Spleen (tissue), 11 donors: ENCODE measurements around the gene NUP98. TPM values are rescaled to one million over a fixed set of nuclear protein-coding genes. Genes with fewer than 3 reads are reported as not detected.

Source experiments
- DNase-seq: peaks from one replicate; pipeline ENCODE4 v3.0.0-alpha.2; 2020
- H3K27ac ChIP-seq, 8 donors: fragments of 200-600 bp; sonication (generic) in 7 of 8; 1 replicate in 4 of 8; 2 replicates in 4 of 8; pipeline versions ENCODE4 v1.5.0 to v1.8.0; 2016 to 2021; ENCODE audit warnings: inconsistent platforms in 4 of 8, mild to moderate bottlenecking in 4 of 8, moderate library complexity in 1 of 8
- H3K27me3 ChIP-seq, 7 donors: fragments of 200-600 bp; sonication (generic) in 6 of 7; replicated peaks in 1 of 7; 1 replicate in 4 of 7; 2 replicates in 3 of 7; pipeline versions ENCODE4 v1.5.0 to v1.8.0; 2016 to 2021; ENCODE audit warnings: inconsistent platforms in 3 of 7, mild to moderate bottlenecking in 1 of 7
- H3K36me3 ChIP-seq, 6 donors: fragments of 200-600 bp; sonication (generic) in 5 of 6; 1 replicate in 4 of 6; 2 replicates in 2 of 6; pipeline versions ENCODE4 v1.5.0 to v1.8.0; 2016 to 2021; ENCODE audit warnings: inconsistent platforms in 2 of 6
- H3K4me1 ChIP-seq, 6 donors: fragments of 200-600 bp; sonication (generic) in 5 of 6; 1 replicate in 3 of 6; 2 replicates in 3 of 6; pipeline versions ENCODE4 v1.5.0 to v1.8.0; 2016 to 2021; ENCODE audit warnings: inconsistent platforms in 3 of 6
- H3K4me3 ChIP-seq, 8 donors: fragments of 200-600 bp; sonication (generic) in 7 of 8; 1 replicate in 4 of 8; 2 replicates in 4 of 8; pipeline versions ENCODE4 v1.5.0 to v1.8.0; 2016 to 2021; ENCODE audit warnings: inconsistent platforms in 4 of 8, mild to moderate bottlenecking in 4 of 8, moderate library complexity in 2 of 8
- H3K9me3 ChIP-seq, 8 donors: fragments of 200-600 bp; sonication (generic) in 7 of 8; 1 replicate in 4 of 8; 2 replicates in 4 of 8; pipeline versions ENCODE4 v1.5.0 to v1.8.0; 2016 to 2021; ENCODE audit warnings: inconsistent platforms in 4 of 8
- POLR2A ChIP-seq, 3 donors: fragments of 450-650 bp; IDR thresholded peaks; one replicate each; pipeline ENCODE4 v1.5.1; 2017; ENCODE audit warnings: antibody characterized with exemption in 3 of 3, mild to moderate bottlenecking in 1 of 3
- POLR2AphosphoS5 ChIP-seq, 3 donors: sonication (generic); formaldehyde crosslinking; IDR thresholded peaks; one replicate each; pipeline ENCODE4 v1.5.1; 2017; ENCODE audit warnings: antibody characterized with exemption in 3 of 3
- WGBS, 5 donors: extraction: QIAGEN DNeasy Blood & Tissue Kit in 3 of 5; methylation state at CpG; one replicate each; pipeline versions ENCODE4 v1.1.5 to v1.1.7; 2013 to 2018; 5-methylcytosine and 5-hydroxymethylcytosine counted together
- intact Hi-C: fragments of 100-400 bp; cut with DNase I; formaldehyde crosslinking; loops from one replicate; pipeline ENCODE4 v1.15.0; 2023; ENCODE audit warnings: low total_unique reads
- polyA plus RNA-seq, 3 donors: library from polyadenylated mRNA; stranded (reverse); fragments of 200-250 nt; gene quantifications; one replicate each; pipeline ENCODE4 v1.2.1, GENCODE V29; 2013
- total RNA-seq, 7 donors: library from RNA; depleted of rRNA in 3 of 7; stranded (reverse); fragments of >200 nt in 3 of 7; fragmentation: NEBNext Ultra II Directional in 4 of 7; extraction: Animal tissue kit (Norgen Biotek cat#: 25700) in 4 of 7; gene quantifications; one replicate each; pipeline versions ENCODE4 v1.1.0 to v1.2.1, GENCODE V29; 2016 to 2021
- TF ChIP-seq, protein P1 (sequence below), 11 experiments: fragments of 200-600 bp in 7 of 11; fragments of 450-650 bp in 4 of 11; sonication (generic) in 4 of 11; IDR thresholded peaks in 8 of 11; conservative IDR thresholded peaks in 3 of 11; 1 replicate in 7 of 11; 2 replicates in 4 of 11; pipeline versions ENCODE4 v1.4.0 to v1.8.0; 2016 to 2021; ENCODE audit warnings: antibody characterized with exemption in 11 of 11, inconsistent platforms in 4 of 11, mild to moderate bottlenecking in 1 of 11
- donor health status: healthy with polysubstance abuse.
- donor health status: DM: no; HTN: no; CAD: no; lungs with moderate emphysema.
- donor health status: DM: no; HTN: no; CAD: no.
- donor health status: Bipolar disorder and iron deficiency.
- donor health status: healthy.
- donor health status: DM: no; HTN: no; CAD: no.
- donor health status: DM: yes; HTN: yes; CAD: no.

NUP98 gene
- total and polyA plus RNA-seq, 10 donors = 12.6 to 171 (median 88.7) TPM

DNA sequence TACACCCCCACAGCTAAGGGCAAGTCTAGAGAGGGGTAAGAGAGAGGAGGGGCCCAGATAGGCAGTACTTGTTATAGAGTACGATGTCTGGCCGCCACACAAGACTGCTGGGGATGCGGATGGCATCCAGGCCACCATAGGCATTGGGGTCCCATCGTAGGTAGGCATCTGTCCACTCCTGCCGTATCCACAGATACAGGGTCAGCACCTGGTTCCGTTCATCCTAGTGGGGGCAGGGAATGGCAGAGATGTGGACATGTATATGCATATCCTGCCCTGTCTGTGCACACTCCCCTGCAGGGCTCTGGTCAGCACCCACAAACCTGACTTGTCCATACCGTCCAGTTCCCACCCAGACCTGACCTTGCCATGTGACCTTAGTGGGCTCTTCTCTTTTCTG, 128.2 kb downstream of the NUP98 start:
- intact Hi-C loops = no loop called here
- Histone ChIP-seq H3K36me3 (peaks cover 0 to 100% (median 91%) of the 10 kb centered on the region in 6 donors), H3K4me3 (no peak overlapping the region), H3K27ac (no peak overlapping the region), H3K4me1 (no peaks in the 10 kb centered on the region), H3K9me3 (no peaks in the 10 kb centered on the region), H3K27me3 (no peaks in the 10 kb centered on the region)
- DNase-seq = no peak
- no peak for TF ChIP-seq POLR2A (IDR thresholded peaks at IDR 0.05)
- no peak for TF ChIP-seq POLR2AphosphoS5 (IDR thresholded peaks at IDR 0.05)
- TF ChIP-seq, protein P1, sequence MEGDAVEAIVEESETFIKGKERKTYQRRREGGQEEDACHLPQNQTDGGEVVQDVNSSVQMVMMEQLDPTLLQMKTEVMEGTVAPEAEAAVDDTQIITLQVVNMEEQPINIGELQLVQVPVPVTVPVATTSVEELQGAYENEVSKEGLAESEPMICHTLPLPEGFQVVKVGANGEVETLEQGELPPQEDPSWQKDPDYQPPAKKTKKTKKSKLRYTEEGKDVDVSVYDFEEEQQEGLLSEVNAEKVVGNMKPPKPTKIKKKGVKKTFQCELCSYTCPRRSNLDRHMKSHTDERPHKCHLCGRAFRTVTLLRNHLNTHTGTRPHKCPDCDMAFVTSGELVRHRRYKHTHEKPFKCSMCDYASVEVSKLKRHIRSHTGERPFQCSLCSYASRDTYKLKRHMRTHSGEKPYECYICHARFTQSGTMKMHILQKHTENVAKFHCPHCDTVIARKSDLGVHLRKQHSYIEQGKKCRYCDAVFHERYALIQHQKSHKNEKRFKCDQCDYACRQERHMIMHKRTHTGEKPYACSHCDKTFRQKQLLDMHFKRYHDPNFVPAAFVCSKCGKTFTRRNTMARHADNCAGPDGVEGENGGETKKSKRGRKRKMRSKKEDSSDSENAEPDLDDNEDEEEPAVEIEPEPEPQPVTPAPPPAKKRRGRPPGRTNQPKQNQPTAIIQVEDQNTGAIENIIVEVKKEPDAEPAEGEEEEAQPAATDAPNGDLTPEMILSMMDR (IDR thresholded peaks at IDR 0.05 in 8 of 11, conservative IDR thresholded peaks at IDR 0.05 in 3 of 11) = no peak
- 93 to 98% (median 95%) methylated on average over 7 of the region's 7 CpGs for WGBS, 5 donors

DNA sequence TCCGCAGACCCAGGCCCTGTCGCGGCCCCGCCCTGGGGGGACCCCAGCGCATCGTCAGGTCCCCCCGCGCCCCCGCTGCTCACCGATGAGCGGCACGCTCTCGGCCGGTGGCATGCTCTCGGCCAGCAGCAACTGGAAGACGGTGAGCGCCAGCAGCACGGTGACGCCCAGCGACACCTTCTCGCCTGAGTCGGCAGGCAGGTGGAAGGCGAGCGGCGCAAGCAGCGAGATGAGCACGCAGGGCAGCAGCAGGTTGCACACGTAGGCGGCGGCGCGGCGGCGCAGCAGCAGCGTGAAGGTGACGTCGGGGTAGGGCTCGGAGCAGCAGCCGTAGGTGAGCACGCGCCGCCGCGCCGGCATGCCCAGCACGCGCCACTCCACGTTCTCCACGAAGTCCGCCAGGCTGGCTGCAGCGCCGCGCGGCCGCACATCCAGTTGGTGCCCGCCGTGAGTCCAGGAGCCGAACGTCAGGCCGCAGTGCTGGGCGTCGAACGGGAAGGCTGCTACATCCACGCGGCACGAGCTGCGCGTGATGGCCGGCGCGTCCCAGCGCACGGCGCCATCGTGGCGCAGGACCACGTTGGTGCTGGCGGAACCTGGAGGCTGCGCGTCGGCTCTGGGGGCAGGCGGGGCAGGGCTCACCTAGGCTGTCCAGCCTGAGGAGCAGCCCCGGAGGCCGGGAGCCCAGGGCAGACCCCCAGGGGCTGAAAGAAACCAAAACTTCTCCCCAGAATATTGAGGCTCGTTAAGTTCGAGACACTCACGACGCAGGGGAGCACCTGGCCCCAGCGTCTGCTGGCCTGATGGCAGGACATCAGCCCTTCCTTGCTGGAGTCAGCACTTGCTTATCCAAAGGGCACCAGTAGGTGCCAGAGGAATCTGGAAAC, 130.0 kb downstream of the NUP98 start:
- peak in 1 of 3 donors; percentile 46 for TF ChIP-seq POLR2AphosphoS5 (IDR thresholded peaks at IDR 0.05)
- no peak for TF ChIP-seq POLR2A (IDR thresholded peaks at IDR 0.05)
- TF ChIP-seq, protein P1 (IDR thresholded peaks at IDR 0.05 in 8 of 11, conservative IDR thresholded peaks at IDR 0.05 in 3 of 11) = no peak
- 96 to 98% (median 97%) methylated on average over 45 to 89 of the region's 89 CpGs for WGBS, 5 donors
- Histone ChIP-seq H3K27ac (no peak overlapping the region), H3K9me3 (no peaks in the 10 kb centered on the region), H3K4me1 (no peaks in the 10 kb centered on the region), H3K4me3 (no peak overlapping the region), H3K27me3 (no peaks in the 10 kb centered on the region), H3K36me3 (peaks cover 0 to 86% (median 75%) of the 10 kb centered on the region in 6 donors)
- intact Hi-C loops = no loop called here
- DNase-seq = no peak

DNA sequence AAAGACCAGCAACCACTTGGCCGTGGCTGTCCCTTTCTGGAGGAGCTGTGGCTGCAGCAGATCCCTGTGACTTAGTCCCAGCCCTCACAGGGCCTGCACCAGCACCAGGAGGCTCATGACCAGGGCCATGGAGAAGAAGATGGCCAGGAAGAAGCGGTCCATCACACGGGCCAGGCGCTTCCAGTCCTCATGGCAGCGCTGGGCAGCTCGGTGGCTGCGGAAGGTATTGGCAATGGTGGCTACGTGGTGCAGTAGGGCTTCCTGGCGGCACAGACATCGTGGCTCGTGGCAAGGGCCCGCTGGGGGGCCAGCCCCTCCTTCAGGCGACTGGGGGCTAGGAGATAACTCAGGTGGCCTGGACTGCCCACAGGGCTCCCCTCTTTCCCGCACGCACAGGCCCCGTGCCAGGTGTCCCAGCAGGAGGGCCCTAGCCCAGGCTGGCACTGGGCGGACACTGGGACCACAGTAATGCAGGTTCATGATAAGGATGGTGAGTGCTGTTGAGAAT, 131.3 kb downstream of the NUP98 start:
- intact Hi-C loops = no loop called here
- Histone ChIP-seq H3K4me1 (no peaks in the 10 kb centered on the region), H3K36me3 (peaks cover 0 to 73% (median 65%) of the 10 kb centered on the region in 6 donors), H3K27ac (no peak overlapping the region), H3K9me3 (no peaks in the 10 kb centered on the region), H3K27me3 (no peaks in the 10 kb centered on the region), H3K4me3 (no peak overlapping the region)
- 89 to 93% (median 92%) methylated on average over 17 of the region's 17 CpGs for WGBS, 5 donors
- peak in 1 of 3 donors; percentile 30 for TF ChIP-seq POLR2AphosphoS5 (IDR thresholded peaks at IDR 0.05)
- no peak for TF ChIP-seq POLR2A (IDR thresholded peaks at IDR 0.05)
- no peak for DNase-seq

DNA sequence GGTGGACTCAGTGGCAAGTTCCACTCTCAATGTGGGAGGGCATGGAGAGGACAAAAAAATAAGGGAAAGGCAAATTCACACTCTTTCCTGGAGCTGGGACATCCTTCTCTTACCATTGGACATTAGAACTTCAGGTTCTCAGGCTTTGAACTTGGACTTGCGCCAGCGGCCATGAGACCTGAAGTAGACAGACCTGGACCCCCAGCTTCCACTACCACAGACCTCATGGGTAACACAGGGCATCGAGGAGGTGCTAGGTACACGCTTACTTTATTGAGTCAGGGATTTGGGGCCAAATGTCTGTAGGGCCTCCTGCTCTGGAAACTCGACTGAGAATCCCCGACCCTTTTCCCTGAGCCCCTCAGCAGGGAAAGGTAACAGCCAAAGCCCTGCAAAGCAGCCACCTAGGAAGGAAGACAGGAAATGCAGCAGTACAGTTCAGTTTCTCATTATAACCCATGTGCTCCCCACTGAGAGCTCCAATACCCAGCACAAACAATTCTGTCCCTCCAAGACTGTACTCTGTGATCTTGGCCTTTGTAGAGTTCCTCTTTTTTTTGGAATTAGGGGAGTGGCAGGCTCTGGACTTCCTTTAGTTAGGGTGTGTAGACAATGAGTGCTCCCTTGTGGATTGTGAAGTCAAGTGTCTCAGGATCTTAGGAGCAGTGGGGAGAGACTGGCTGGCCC, 131.9 kb downstream of the NUP98 start:
- H3K27ac ChIP-seq = no peak overlapping the region
- intact Hi-C loops = no loop called here
- H3K9me3 ChIP-seq = no peaks in the 10 kb centered on the region
- no peak for DNase-seq
- H3K4me3 ChIP-seq = no peak overlapping the region
- H3K36me3 ChIP-seq = peaks cover 0 to 67% (median 59%) of the 10 kb centered on the region in 6 donors
- no peaks in the 10 kb centered on the region for H3K27me3 ChIP-seq
- WGBS, 5 donors = 81 to 95% (median 94%) methylated on average over 4 to 6 of the region's 6 CpGs
- no peaks in the 10 kb centered on the region for H3K4me1 ChIP-seq
- TF ChIP-seq POLR2A (IDR thresholded peaks at IDR 0.05) (no peak), POLR2AphosphoS5 (IDR thresholded peaks at IDR 0.05) (no peak)
- TF ChIP-seq, protein P1 (IDR thresholded peaks at IDR 0.05 in 8 of 11, conservative IDR thresholded peaks at IDR 0.05 in 3 of 11) = no peak
